Panc1 (cell line): ENCODE data around the gene PAGE4. TPM values are rescaled to one million over a fixed set of nuclear protein-coding genes. Genes with fewer than 3 reads are reported as not detected.

Experiments
- ATAC-seq: fragments of 200-7000 bp; cut with Tn5 transposase; 2 replicates; pipeline ENCODE4 v1.9.1; 2020; ENCODE audit warnings: mild to moderate bottlenecking, moderate library complexity
- BruUV-seq: library from RNA; stranded (reverse); fragments of 400-500 nt; replicated peaks from 2 replicates; lab custom pipeline; 2021; lab: Mats Ljungman, UMichigan
- CTCF ChIA-PET: fragments of 300-600 bp; sonication (Branson Sonifier 250); formaldehyde crosslinking; loops from one replicate; lab custom pipeline; 2022; ENCODE audit warnings: antibody characterized with exemption; lab: Charles Lee
- POLR2A ChIA-PET: fragments of 300-600 bp; sonication (Branson Sonifier 250); formaldehyde crosslinking; loops from one replicate; lab custom pipeline; 2022; ENCODE audit warnings: antibody characterized with exemption; lab: Charles Lee
- DNase-seq: peaks from one replicate; pipeline ENCODE4 v3.0.0-alpha.2; 2010; ENCODE audit warnings: low read depth, low spot score
- H3K27ac ChIP-seq: 2 replicates; pipeline ENCODE4 v1.5.1; 2011; ENCODE audit warnings: mild to moderate bottlenecking, low read length, inconsistent platforms
- H3K27me3 ChIP-seq: fragments of 200-500 bp; sonication (Bioruptor generic); 2 replicates; pipeline ENCODE4 v1.6.0; 2014; ENCODE audit warnings: low read length, inconsistent platforms; ENCODE audit not compliant: control insufficient read depth, insufficient read depth
- H3K36me3 ChIP-seq: fragments of 200-500 bp; sonication (Bioruptor generic); 2 replicates; pipeline ENCODE4 v1.5.1; 2014; ENCODE audit warnings: inconsistent platforms, mild to moderate bottlenecking, low read length, moderate library complexity; ENCODE audit not compliant: control insufficient read depth, insufficient read depth
- H3K4me1 ChIP-seq: 2 replicates; pipeline ENCODE4 v1.5.1; 2011; ENCODE audit warnings: inconsistent platforms, mild to moderate bottlenecking, low read length, moderate library complexity; ENCODE audit not compliant: control insufficient read depth, insufficient read depth
- H3K4me3 ChIP-seq, 2 experiments: 2 replicates each; pipeline ENCODE4 v1.5.1; 2011 to 2012; ENCODE audit warnings: low read depth in 2 of 2, low read length in 2 of 2, mild to moderate bottlenecking in 2 of 2, inconsistent platforms in 1 of 2, moderate library complexity in 1 of 2
- H3K9me3 ChIP-seq: fragments of 200-500 bp; sonication (Bioruptor generic); 2 replicates; pipeline ENCODE4 v1.5.1; 2014; ENCODE audit warnings: low read depth, mild to moderate bottlenecking, inconsistent platforms, low read length, moderate library complexity; ENCODE audit not compliant: control insufficient read depth, insufficient read depth
- CTCF ChIP-seq: fragments of 450-650 bp; IDR thresholded peaks from 2 replicates; pipeline ENCODE4 v1.5.1; 2017; ENCODE audit warnings: mild to moderate bottlenecking
- POLR2AphosphoS5 ChIP-seq: IDR thresholded peaks from 2 replicates; pipeline ENCODE4 v1.6.1; 2012; ENCODE audit warnings: mild to moderate bottlenecking, low read depth, low read length, moderate library complexity
- SIN3A ChIP-seq: IDR thresholded peaks from 2 replicates; pipeline ENCODE4 v1.6.1; 2012; ENCODE audit warnings: low read depth, mild to moderate bottlenecking, low read length, moderate library complexity, borderline replicate concordance; ENCODE audit not compliant: insufficient read depth
- TCF7L2 ChIP-seq: IDR thresholded peaks from 2 replicates; pipeline ENCODE4 v1.6.1; 2011; ENCODE audit warnings: mild to moderate bottlenecking, low read depth, low read length, inconsistent platforms
- in situ Hi-C: cut with HindIII; loops from 2 replicates; pipeline ENCODE4 v1.10.0; 2016; ENCODE audit warnings: low sequenced_read_pairs, low pct_unique_long_range_greater_than_20kb
- intact Hi-C: fragments of 100-400 bp; cut with micrococcal nuclease; formaldehyde crosslinking; loops from one replicate; pipeline ENCODE4 v1.10.0; 2022; ENCODE audit not compliant: unreplicated experiment
- total RNA-seq: library from RNA; stranded (reverse); gene quantifications from one replicate; pipeline ENCODE4 v1.2.1, GENCODE V29; 2021; ENCODE audit not compliant: unreplicated experiment
- TF ChIP-seq, protein P1 (sequence below), 2 experiments: IDR thresholded peaks; 2 replicates each; pipeline ENCODE4 v1.6.1; 2011 to 2012; ENCODE audit warnings: low read depth in 2 of 2, control low read depth in 1 of 2, low read length in 1 of 2, mild to moderate bottlenecking in 1 of 2, moderate library complexity in 1 of 2; ENCODE audit not compliant: insufficient read depth in 1 of 2

PAGE4 gene
- total RNA-seq, 1 experiment from 2014 or later, result not detected

DNA sequence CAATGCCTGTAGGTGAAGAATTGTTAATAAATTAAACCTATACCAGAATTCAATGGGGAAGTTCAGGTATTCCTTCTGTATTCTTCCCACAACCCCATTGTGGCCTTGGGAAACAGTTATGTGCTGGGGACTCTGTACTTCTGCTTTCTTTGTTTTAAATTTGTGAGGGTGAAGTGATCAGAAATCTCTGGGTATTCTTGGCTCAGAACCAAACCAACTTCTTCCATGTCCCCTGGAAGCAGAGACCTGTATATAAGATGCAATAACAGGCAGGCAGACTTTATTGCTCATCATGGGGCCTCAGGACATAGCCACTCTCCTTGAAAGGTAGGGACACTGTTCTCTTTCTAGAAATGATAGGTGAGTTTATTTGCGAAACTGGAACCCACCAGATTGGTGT lies 30.4 kb downstream of the PAGE4 start:
- Histone ChIP-seq H3K9me3 (no peaks in the 10 kb centered on the region), H3K27me3 (no peaks in the 10 kb centered on the region), H3K4me3 (no peak overlapping the region), H3K4me1 (no peaks in the 10 kb centered on the region), H3K36me3 (no peaks in the 10 kb centered on the region), H3K27ac (no peak overlapping the region)
- intact Hi-C loops (no loop called here), in situ Hi-C loops (no loop called here)
- CTCF ChIA-PET, result no interaction called here
- no peak for TF ChIP-seq CTCF
- TF ChIP-seq TCF7L2, result no peak
- no peak for TF ChIP-seq POLR2AphosphoS5
- TF ChIP-seq, protein P1, sequence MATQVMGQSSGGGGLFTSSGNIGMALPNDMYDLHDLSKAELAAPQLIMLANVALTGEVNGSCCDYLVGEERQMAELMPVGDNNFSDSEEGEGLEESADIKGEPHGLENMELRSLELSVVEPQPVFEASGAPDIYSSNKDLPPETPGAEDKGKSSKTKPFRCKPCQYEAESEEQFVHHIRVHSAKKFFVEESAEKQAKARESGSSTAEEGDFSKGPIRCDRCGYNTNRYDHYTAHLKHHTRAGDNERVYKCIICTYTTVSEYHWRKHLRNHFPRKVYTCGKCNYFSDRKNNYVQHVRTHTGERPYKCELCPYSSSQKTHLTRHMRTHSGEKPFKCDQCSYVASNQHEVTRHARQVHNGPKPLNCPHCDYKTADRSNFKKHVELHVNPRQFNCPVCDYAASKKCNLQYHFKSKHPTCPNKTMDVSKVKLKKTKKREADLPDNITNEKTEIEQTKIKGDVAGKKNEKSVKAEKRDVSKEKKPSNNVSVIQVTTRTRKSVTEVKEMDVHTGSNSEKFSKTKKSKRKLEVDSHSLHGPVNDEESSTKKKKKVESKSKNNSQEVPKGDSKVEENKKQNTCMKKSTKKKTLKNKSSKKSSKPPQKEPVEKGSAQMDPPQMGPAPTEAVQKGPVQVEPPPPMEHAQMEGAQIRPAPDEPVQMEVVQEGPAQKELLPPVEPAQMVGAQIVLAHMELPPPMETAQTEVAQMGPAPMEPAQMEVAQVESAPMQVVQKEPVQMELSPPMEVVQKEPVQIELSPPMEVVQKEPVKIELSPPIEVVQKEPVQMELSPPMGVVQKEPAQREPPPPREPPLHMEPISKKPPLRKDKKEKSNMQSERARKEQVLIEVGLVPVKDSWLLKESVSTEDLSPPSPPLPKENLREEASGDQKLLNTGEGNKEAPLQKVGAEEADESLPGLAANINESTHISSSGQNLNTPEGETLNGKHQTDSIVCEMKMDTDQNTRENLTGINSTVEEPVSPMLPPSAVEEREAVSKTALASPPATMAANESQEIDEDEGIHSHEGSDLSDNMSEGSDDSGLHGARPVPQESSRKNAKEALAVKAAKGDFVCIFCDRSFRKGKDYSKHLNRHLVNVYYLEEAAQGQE (IDR thresholded peaks at IDR 0.05; ENCODE audit: insufficient read depth in 1 of 2, low read depth in 2 of 2, low read length in 1 of 2), result no peak
- TF ChIP-seq SIN3A, result no peak
- no peak for ATAC-seq
- no TSS peak for BruUV-seq
- DNase-seq, result no peak
- POLR2A ChIA-PET, result no interaction called here

DNA sequence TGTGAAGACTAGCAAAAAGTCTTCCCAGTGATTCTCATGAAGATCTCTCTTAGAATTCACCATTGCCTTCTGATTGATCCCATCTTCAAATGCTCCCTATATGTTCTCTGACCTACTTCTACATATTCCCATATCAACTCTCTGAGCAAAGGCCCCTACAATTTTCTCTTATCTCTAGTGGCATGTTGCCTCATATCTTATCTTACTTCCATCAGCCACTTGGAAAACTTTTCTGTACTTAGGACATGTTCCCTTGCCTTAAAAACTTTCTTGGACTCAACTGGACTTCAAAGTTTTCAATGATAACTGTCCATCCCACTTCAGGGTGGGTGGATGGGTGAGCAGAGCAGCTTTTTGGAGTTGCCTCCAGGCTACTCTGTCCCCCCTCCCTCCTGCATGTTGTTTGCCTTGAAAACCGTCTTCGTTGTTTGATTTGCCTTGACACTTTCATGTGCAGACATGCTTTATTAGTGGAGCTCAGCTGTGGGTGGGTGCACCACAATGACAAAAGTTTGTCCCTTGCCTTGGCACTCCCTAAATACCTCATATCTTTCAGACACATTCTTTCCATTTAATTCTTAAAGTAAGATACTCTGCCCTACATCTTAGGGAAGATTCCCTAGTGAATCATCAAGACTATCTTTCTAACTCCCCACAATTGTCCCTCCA lies 31.9 kb downstream of the PAGE4 start:
- Histone ChIP-seq H3K27ac (no peak overlapping the region), H3K4me3 (no peak overlapping the region), H3K36me3 (no peaks in the 10 kb centered on the region), H3K9me3 (no peaks in the 10 kb centered on the region), H3K27me3 (no peaks in the 10 kb centered on the region; the same call in 1 of the 2 replicates), H3K4me1 (no peaks in the 10 kb centered on the region)
- BruUV-seq, result no TSS peak
- ChIA-PET CTCF (no interaction called here), POLR2A (no interaction called here)
- ATAC-seq, result no peak
- intact Hi-C loops, result no loop called here
- in situ Hi-C loops, result no loop called here
- DNase-seq, result no peak
- TF ChIP-seq CTCF (no peak), SIN3A (no peak), TCF7L2 (no peak), POLR2AphosphoS5 (no peak)
- TF ChIP-seq, protein P1 (IDR thresholded peaks at IDR 0.05; ENCODE audit: insufficient read depth in 1 of 2, low read depth in 2 of 2, low read length in 1 of 2), result no peak
